Muscle layer of colon (tissue), 2 donors: ENCODE measurements around the gene EPAS1.

Source experiments
- H3K27ac ChIP-seq: one replicate; pipeline ENCODE4 v1.7.0; 2013; ENCODE audit warnings: low read depth, mild to moderate bottlenecking, low read length, moderate library complexity
- H3K27me3 ChIP-seq, 2 donors: one replicate each; pipeline ENCODE4 v1.7.0; 2013; ENCODE audit warnings: low read length in 2 of 2, mild to moderate bottlenecking in 2 of 2; ENCODE audit not compliant: insufficient read depth in 2 of 2, control insufficient read depth in 1 of 2
- H3K36me3 ChIP-seq: one replicate; pipeline ENCODE4 v1.7.0; 2013; ENCODE audit warnings: mild to moderate bottlenecking, low read length; ENCODE audit not compliant: insufficient read depth
- H3K4me1 ChIP-seq: one replicate; pipeline ENCODE4 v1.7.0; 2013; ENCODE audit warnings: mild to moderate bottlenecking, low read length; ENCODE audit not compliant: insufficient read depth
- H3K4me3 ChIP-seq, 2 donors: one replicate each; pipeline ENCODE4 v1.7.0; 2013; ENCODE audit warnings: low read length in 2 of 2, low read depth in 1 of 2, mild to moderate bottlenecking in 1 of 2, moderate library complexity in 1 of 2
- H3K9ac ChIP-seq: one replicate; pipeline ENCODE4 v1.7.0; 2013; ENCODE audit warnings: low read length
- H3K9me3 ChIP-seq: one replicate; pipeline ENCODE4 v1.7.0; 2013; ENCODE audit warnings: mild to moderate bottlenecking, low read length
- donor health status: abdominal sarcoma.
- donor health status: Adenocarcinoma of cecum.

Gene EPAS1

GRCh38 chr2:46314065-46314835, 17.0 kb downstream of the EPAS1 start:
- Histone ChIP-seq H3K4me3 (no peak overlapping the region), H3K9me3 (no peaks in the 10 kb centered on the region), H3K4me1 (peaks cover 14% of the 10 kb centered on the region), H3K27me3 (no peaks in the 10 kb centered on the region), H3K27ac (no peak overlapping the region), H3K36me3 (no peaks in the 10 kb centered on the region), H3K9ac (no peak overlapping the region)

- Histone ChIP-seq H3K36me3 (no peaks in the 10 kb centered on the region), H3K9me3 (no peaks in the 10 kb centered on the region), H3K27me3 (no peaks in the 10 kb centered on the region), H3K27ac (peak overlapping the region; percentile 49), H3K4me1 (peaks cover 14% of the 10 kb centered on the region), H3K9ac (peak overlapping the region; percentile 4), H3K4me3 (no peak overlapping the region)
These were observed 18.1 kb downstream of the EPAS1 start for GRCh38 chr2:46315103-46315890.

- no peak overlapping the region for H3K27ac ChIP-seq
- H3K9ac ChIP-seq: no peak overlapping the region
- H3K27me3 ChIP-seq: no peaks in the 10 kb centered on the region
- H3K4me1 ChIP-seq: peaks cover 14% of the 10 kb centered on the region
- no peaks in the 10 kb centered on the region for H3K9me3 ChIP-seq
- no peak overlapping the region for H3K4me3 ChIP-seq
- no peaks in the 10 kb centered on the region for H3K36me3 ChIP-seq
These were observed 19.9 kb downstream of the EPAS1 start for GRCh38 chr2:46317094-46317486.

- no peak overlapping the region for H3K4me3 ChIP-seq
- peaks cover 14% of the 10 kb centered on the region for H3K4me1 ChIP-seq
- H3K27me3 ChIP-seq: no peaks in the 10 kb centered on the region
- H3K9ac ChIP-seq: no peak overlapping the region
- H3K9me3 ChIP-seq: no peaks in the 10 kb centered on the region
- H3K27ac ChIP-seq: no peak overlapping the region
- H3K36me3 ChIP-seq: no peaks in the 10 kb centered on the region
These were observed 21.6 kb downstream of the EPAS1 start for GRCh38 chr2:46318579-46319460.

GRCh38 chr2:46319711-46320110, 22.5 kb downstream of the EPAS1 start:
- H3K27me3 ChIP-seq: no peaks in the 10 kb centered on the region
- peaks cover 11% of the 10 kb centered on the region for H3K4me1 ChIP-seq
- H3K27ac ChIP-seq: no peak overlapping the region
- no peaks in the 10 kb centered on the region for H3K9me3 ChIP-seq
- H3K4me3 ChIP-seq: no peak overlapping the region
- H3K9ac ChIP-seq: no peak overlapping the region
- H3K36me3 ChIP-seq: no peaks in the 10 kb centered on the region

GRCh38 chr2:46320141-46320567, 22.9 kb downstream of the EPAS1 start:
- Histone ChIP-seq H3K27me3 (no peaks in the 10 kb centered on the region), H3K27ac (no peak overlapping the region), H3K4me3 (peak overlapping the region in 1 of 2 donors; percentile 4), H3K36me3 (no peaks in the 10 kb centered on the region), H3K4me1 (peaks cover 6% of the 10 kb centered on the region), H3K9me3 (no peaks in the 10 kb centered on the region), H3K9ac (no peak overlapping the region)

GRCh38 chr2:46323730-46324129, 26.5 kb downstream of the EPAS1 start:
- Histone ChIP-seq H3K27ac (no peak overlapping the region), H3K9ac (no peak overlapping the region), H3K9me3 (no peaks in the 10 kb centered on the region), H3K4me1 (peaks cover 5% of the 10 kb centered on the region), H3K36me3 (no peaks in the 10 kb centered on the region), H3K27me3 (no peaks in the 10 kb centered on the region), H3K4me3 (no peak overlapping the region)

GRCh38 chr2:46325182-46325928, 28.1 kb downstream of the EPAS1 start:
- H3K4me1 ChIP-seq: peaks cover 13% of the 10 kb centered on the region
- no peaks in the 10 kb centered on the region for H3K9me3 ChIP-seq
- H3K27ac ChIP-seq: no peak overlapping the region
- H3K27me3 ChIP-seq: no peaks in the 10 kb centered on the region
- no peak overlapping the region for H3K4me3 ChIP-seq
- no peak overlapping the region for H3K9ac ChIP-seq
- no peaks in the 10 kb centered on the region for H3K36me3 ChIP-seq

- H3K27ac ChIP-seq: no peak overlapping the region
These were observed 29.2 kb downstream of the EPAS1 start for GRCh38 chr2:46326231-46326980.

GRCh38 chr2:46327627-46328026, 30.4 kb downstream of the EPAS1 start:
- no peaks in the 10 kb centered on the region for H3K36me3 ChIP-seq
- H3K9ac ChIP-seq: no peak overlapping the region
- peaks cover 32% of the 10 kb centered on the region for H3K4me1 ChIP-seq
- H3K9me3 ChIP-seq: no peaks in the 10 kb centered on the region
- H3K27me3 ChIP-seq: no peaks in the 10 kb centered on the region
- no peak overlapping the region for H3K27ac ChIP-seq
- no peak overlapping the region for H3K4me3 ChIP-seq

More at GRCh38 chr2:46326231-46326980, 29.2 kb downstream of the EPAS1 start:
- Histone ChIP-seq H3K9me3 (no peaks in the 10 kb centered on the region), H3K4me3 (no peak overlapping the region), H3K27me3 (no peaks in the 10 kb centered on the region), H3K9ac (no peak overlapping the region), H3K36me3 (no peaks in the 10 kb centered on the region), H3K4me1 (peaks cover 21% of the 10 kb centered on the region)
